CD4-positive, alpha-beta T cell (primary cell): Measurements from ENCODE around the gene DLX6. TPM values are rescaled to one million over a fixed set of nuclear protein-coding genes. Genes with fewer than 3 reads are reported as not detected.

Source experiments
- ATAC-seq: fragments of 200-7000 bp; cut with Tn5 transposase; one replicate; pipeline ENCODE4 v1.10.0; 2022; ENCODE audit warnings: mild to moderate bottlenecking; ENCODE audit not compliant: poor library complexity
- CTCF ChIA-PET: fragments of 350-600 bp; sonication (Branson Sonifier 250); formaldehyde crosslinking; loops from one replicate; lab custom pipeline; 2021; ENCODE audit warnings: antibody characterized with exemption, inconsistent platforms; lab: Charles Lee
- POLR2A ChIA-PET: fragments of 350-600 bp; sonication (Branson Sonifier 250); formaldehyde crosslinking; loops from one replicate; lab custom pipeline; 2021; ENCODE audit warnings: antibody characterized with exemption, inconsistent platforms; lab: Charles Lee
- DNase-seq, 14 experiments: peaks; one replicate each; pipeline ENCODE4 v3.0.0-alpha.2; 2013 to 2020; ENCODE audit warnings: mixed read lengths in 2 of 14
- H3K27ac ChIP-seq, 2 donors: one replicate each; pipeline versions ENCODE4 v1.5.1 to v1.7.0; 2013; ENCODE audit warnings: low read length in 2 of 2, low read depth in 1 of 2, mild to moderate bottlenecking in 1 of 2
- H3K27me3 ChIP-seq, 2 experiments: 1 replicate in 1 of 2; 2 replicates in 1 of 2; pipeline versions ENCODE4 v1.6.1 to v1.7.0; 2013; ENCODE audit warnings: low read length in 2 of 2, control low read depth in 1 of 2, mild to moderate bottlenecking in 1 of 2, moderate library complexity in 1 of 2; ENCODE audit not compliant: insufficient read depth in 2 of 2, control insufficient read depth in 1 of 2
- H3K36me3 ChIP-seq: one replicate; pipeline ENCODE4 v1.6.1; 2013; ENCODE audit warnings: low read length, control low read depth; ENCODE audit not compliant: insufficient read depth
- H3K4me1 ChIP-seq: one replicate; pipeline ENCODE4 v1.6.1; 2013; ENCODE audit warnings: low read length, control low read depth; ENCODE audit not compliant: insufficient read depth
- H3K4me3 ChIP-seq: one replicate; pipeline ENCODE4 v1.5.1; 2013; ENCODE audit warnings: mild to moderate bottlenecking, low read length, moderate library complexity
- H3K9me3 ChIP-seq, 2 experiments: 1 replicate in 1 of 2; 2 replicates in 1 of 2; pipeline versions ENCODE4 v1.6.1 to v1.7.0; 2013; ENCODE audit warnings: low read length in 2 of 2, mild to moderate bottlenecking in 2 of 2, control low read depth in 1 of 2, moderate library complexity in 1 of 2; ENCODE audit not compliant: control insufficient read depth in 1 of 2, insufficient read depth in 1 of 2
- H3K27ac Mint-ChIP-seq: one replicate; pipeline ENCODE4 v1.8.0; 2020; ENCODE audit warnings: mixed read lengths
- H3K27me3 Mint-ChIP-seq: one replicate; pipeline ENCODE4 v1.8.0; 2021; ENCODE audit warnings: mixed read lengths
- H3K36me3 Mint-ChIP-seq: one replicate; pipeline ENCODE4 v1.8.0; 2021; ENCODE audit warnings: low read depth, mixed read lengths
- H3K4me1 Mint-ChIP-seq: one replicate; pipeline ENCODE4 v1.8.0; 2021; ENCODE audit warnings: low read depth, mixed read lengths
- H3K4me3 Mint-ChIP-seq: one replicate; pipeline ENCODE4 v1.8.0; 2020; ENCODE audit warnings: mild to moderate bottlenecking, mixed read lengths
- H3K9me3 Mint-ChIP-seq: one replicate; pipeline ENCODE4 v1.8.0; 2020; ENCODE audit warnings: mixed read lengths
- CTCF ChIP-seq: fragments of 200-600 bp; IDR thresholded peaks from one replicate; pipeline ENCODE4 v1.8.0; 2022; ENCODE audit warnings: antibody characterized with exemption, mild to moderate bottlenecking
- intact Hi-C, 2 experiments: fragments of 100-400 bp; cut with DNase I in 1 of 2; cut with micrococcal nuclease in 1 of 2; formaldehyde crosslinking; loops; one replicate each; pipeline versions ENCODE4 v1.15.1 to v1.9.0; 2023 to 2025; cut with DNase I, micrococcal nuclease
- total RNA-seq, 174 experiments: library from RNA in 2 of 174; stranded (reverse) in 2 of 174; gene quantifications; one replicate each; pipeline ENCODE4 v1.2.3 and lab custom pipeline; 2021 to 2026

DLX6 gene
- total RNA-seq, 2 experiments from 2014 or later: not detected

GRCh38 chr7:97022491-97023306 is 17.3 kb downstream of the DLX6 start:
- intact Hi-C loops: loop anchor here in 1 of 2 experiments (10.0 kb wide), 2 partner anchors 608 to 838 kb away; no protein-coding TSS in a partner anchor
- ATAC-seq: no peak
- no peak for TF ChIP-seq CTCF

GRCh38 chr7:97024209-97025129 is 19.1 kb downstream of the DLX6 start, which contains the start of gene DLX5:
Gene DLX5, minus strand, starts transcription at chr7:97024831. Its CDS starts 208 bp downstream, at chr7:97024623.
- ChIA-PET POLR2A (no interaction called here), CTCF (interaction anchor here (0.5 kb wide), 1 partner anchor 483 kb away, joined by 3 read pairs; no protein-coding TSS in a partner anchor)
- Histone ChIP-seq H3K27me3 (peaks cover 75 to 80% of the 10 kb centered on the region in 2 experiments), H3K36me3 (no peaks in the 10 kb centered on the region), H3K9me3 (peaks cover 0 to 38% of the 10 kb centered on the region in 2 experiments), H3K4me3 (no peak within 1 kb of the TSS), H3K27ac (no peak within 1 kb of the TSS), H3K4me1 (peaks cover 54% of the 10 kb centered on the region)
- Mint-ChIP-seq H3K4me3 (peak within 1 kb of the TSS; percentile 36), H3K36me3 (no peaks in the 10 kb centered on the region), H3K4me1 (peaks cover 60% of the 10 kb centered on the region), H3K27me3 (peaks cover 88% of the 10 kb centered on the region), H3K9me3 (no peaks in the 10 kb centered on the region), H3K27ac (no peak within 1 kb of the TSS)
- intact Hi-C loops: loop anchor here (5.0 to 10.0 kb wide), 4 partner anchors 607 to 842 kb away; no protein-coding TSS in a partner anchor
- DNase-seq (no peak), ATAC-seq (no peak)
- TF ChIP-seq CTCF: no peak

More at GRCh38 chr7:97022491-97023306, 17.3 kb downstream of the DLX6 start:
- H3K4me3 Mint-ChIP-seq: peak overlapping the region; percentile 34
- no peak for DNase-seq
- ChIA-PET POLR2A (no interaction called here), CTCF (no interaction called here)
- Histone ChIP-seq H3K27ac (no peak overlapping the region), H3K27me3 (peaks cover 88 to 97% of the 10 kb centered on the region in 2 experiments), H3K36me3 (no peaks in the 10 kb centered on the region), H3K4me3 (no peak overlapping the region), H3K4me1 (peaks cover 53% of the 10 kb centered on the region), H3K9me3 (peaks cover 0 to 45% of the 10 kb centered on the region in 2 experiments)
- no peaks in the 10 kb centered on the region for H3K9me3 Mint-ChIP-seq
- H3K27ac Mint-ChIP-seq: no peak overlapping the region
- no peaks in the 10 kb centered on the region for H3K36me3 Mint-ChIP-seq
- H3K4me1 Mint-ChIP-seq: peaks cover 60% of the 10 kb centered on the region
- H3K27me3 Mint-ChIP-seq: peaks cover 95% of the 10 kb centered on the region

GRCh38 chr7:97025130-97025499 is 19.8 kb downstream of the DLX6 start:
- peaks cover 70 to 75% of the 10 kb centered on the region in 2 experiments for H3K27me3 ChIP-seq
- ChIA-PET POLR2A (no interaction called here), CTCF (no interaction called here)
- ATAC-seq (no peak), DNase-seq (no peak)
- Mint-ChIP-seq H3K27ac (no peak overlapping the region), H3K27me3 (peaks cover 84% of the 10 kb centered on the region), H3K9me3 (no peaks in the 10 kb centered on the region), H3K4me1 (peaks cover 60% of the 10 kb centered on the region), H3K36me3 (no peaks in the 10 kb centered on the region), H3K4me3 (no peak overlapping the region)
- intact Hi-C loops: loop anchor here (5.0 to 10.0 kb wide), 4 partner anchors 608 to 843 kb away; no protein-coding TSS in a partner anchor
- H3K9me3 ChIP-seq: peaks cover 0 to 38% of the 10 kb centered on the region in 2 experiments
- TF ChIP-seq CTCF: no peak
- H3K4me1 ChIP-seq: peaks cover 54% of the 10 kb centered on the region
- no peak overlapping the region for H3K27ac ChIP-seq
- no peak overlapping the region for H3K4me3 ChIP-seq
- H3K36me3 ChIP-seq: no peaks in the 10 kb centered on the region
